Mammary epithelial cell (primary cell): ENCODE data around the gene CCT6B.
"Not testable (repeated sequence)": the region's sequence is repeated elsewhere in the genome, so short reads cannot be mapped to it uniquely, and the experiment has no call there.

Source experiments
- EZH2 ChIP-seq: IDR thresholded peaks from 2 replicates; pipeline ENCODE4 v1.6.1; 2012; ENCODE audit warnings: low read length, inconsistent platforms, borderline replicate concordance
- TF ChIP-seq, protein P1 (sequence below), 2 donors: IDR thresholded peaks in 1 of 2; conservative IDR thresholded peaks in 1 of 2; 2 replicates each; pipeline ENCODE4 v1.5.1; 2011 to 2012; ENCODE audit warnings: inconsistent platforms in 2 of 2, low read length in 2 of 2, mild to moderate bottlenecking in 2 of 2, control low read depth in 1 of 2, low read depth in 1 of 2; ENCODE audit not compliant: insufficient read depth in 1 of 2; ENCODE audit errors: extremely low read depth in 1 of 2

DNA sequence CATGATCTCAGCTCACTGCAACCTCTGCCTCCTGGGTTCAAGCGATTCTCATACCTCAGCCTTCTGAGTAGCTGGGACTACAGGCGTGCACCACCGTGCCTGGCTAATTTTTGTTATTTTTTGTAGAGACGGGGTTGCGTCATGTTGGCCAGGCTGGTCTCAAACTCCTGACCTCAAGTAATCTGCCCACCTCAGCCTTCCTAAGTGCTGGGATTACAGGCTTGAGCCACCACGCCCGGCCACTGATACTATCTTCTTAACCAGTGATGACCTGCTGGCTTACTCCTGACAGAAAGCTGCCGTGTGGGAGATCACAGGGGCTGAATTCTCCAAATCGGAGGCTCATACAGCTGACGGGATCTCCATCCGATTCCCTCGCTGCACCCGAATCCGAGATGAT lies 39.7 kb upstream of the CCT6B start:
- TF ChIP-seq EZH2, result not testable (repeated sequence)
- TF ChIP-seq, protein P1, sequence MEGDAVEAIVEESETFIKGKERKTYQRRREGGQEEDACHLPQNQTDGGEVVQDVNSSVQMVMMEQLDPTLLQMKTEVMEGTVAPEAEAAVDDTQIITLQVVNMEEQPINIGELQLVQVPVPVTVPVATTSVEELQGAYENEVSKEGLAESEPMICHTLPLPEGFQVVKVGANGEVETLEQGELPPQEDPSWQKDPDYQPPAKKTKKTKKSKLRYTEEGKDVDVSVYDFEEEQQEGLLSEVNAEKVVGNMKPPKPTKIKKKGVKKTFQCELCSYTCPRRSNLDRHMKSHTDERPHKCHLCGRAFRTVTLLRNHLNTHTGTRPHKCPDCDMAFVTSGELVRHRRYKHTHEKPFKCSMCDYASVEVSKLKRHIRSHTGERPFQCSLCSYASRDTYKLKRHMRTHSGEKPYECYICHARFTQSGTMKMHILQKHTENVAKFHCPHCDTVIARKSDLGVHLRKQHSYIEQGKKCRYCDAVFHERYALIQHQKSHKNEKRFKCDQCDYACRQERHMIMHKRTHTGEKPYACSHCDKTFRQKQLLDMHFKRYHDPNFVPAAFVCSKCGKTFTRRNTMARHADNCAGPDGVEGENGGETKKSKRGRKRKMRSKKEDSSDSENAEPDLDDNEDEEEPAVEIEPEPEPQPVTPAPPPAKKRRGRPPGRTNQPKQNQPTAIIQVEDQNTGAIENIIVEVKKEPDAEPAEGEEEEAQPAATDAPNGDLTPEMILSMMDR (conservative IDR thresholded peaks at IDR 0.05 in 1 of 2, IDR thresholded peaks at IDR 0.05 in 1 of 2; ENCODE audit: extremely low read depth in 1 of 2, insufficient read depth in 1 of 2, low read depth in 1 of 2, low read length in 2 of 2), result not testable (repeated sequence)
